Body of pancreas (tissue), 4 donors: ENCODE data around the gene ZNF888.

Source experiments
- CTCF ChIP-seq, 7 experiments: fragments of 450-650 bp in 4 of 7; fragments of 200-600 bp in 3 of 7; sonication (generic) in 3 of 7; IDR thresholded peaks; one replicate each; pipeline ENCODE4 v1.5.1; 2016 to 2019; ENCODE audit warnings: antibody characterized with exemption in 7 of 7
- POLR2A ChIP-seq, 3 donors: fragments of 450-650 bp; IDR thresholded peaks; one replicate each; pipeline ENCODE4 v1.6.1; 2016; ENCODE audit warnings: antibody characterized with exemption in 3 of 3, mild to moderate bottlenecking in 2 of 3

GRCh38 chr19:52961981-52962380, 38.8 kb upstream of the ZNF888 start:
- no peak for TF ChIP-seq CTCF (IDR thresholded peaks at IDR 0.05)
- TF ChIP-seq POLR2A (IDR thresholded peaks at IDR 0.05): no peak
